Activated CD4-positive, alpha-beta T cell treated with anti-CD3 and anti-CD28 coated beads for 4 hours (primary cell): ENCODE results near the gene NRGN.

Experiments used
- DNase-seq, 2 donors: peaks; one replicate each; pipeline ENCODE4 v3.0.0-alpha.2; 2020

The NRGN gene

GRCh38 chr11:124742555-124742954, 2.8 kb downstream of the NRGN start:
- no peak for DNase-seq

- no peak for DNase-seq
Observed at GRCh38 chr11:124743050-124743449, 3.3 kb downstream of the NRGN start.

- DNase-seq, result no peak
Observed at GRCh38 chr11:124745270-124745834, 5.6 kb downstream of the NRGN start.

- DNase-seq, result peak in 1 of 2 donors; percentile 29
Observed at GRCh38 chr11:124745835-124746620, 6.3 kb downstream of the NRGN start.

- DNase-seq, result peak; percentile 75 to 79
Observed at GRCh38 chr11:124746621-124747243, 7.0 kb downstream of the NRGN start.

GRCh38 chr11:124747406-124748099, 7.8 kb downstream of the NRGN start:
- no peak for DNase-seq

GRCh38 chr11:124748100-124748418, 8.3 kb downstream of the NRGN start:
- no peak for DNase-seq

- no peak for DNase-seq
Observed at GRCh38 chr11:124748481-124749343, 9.0 kb downstream of the NRGN start.

- no peak for DNase-seq
Observed at GRCh38 chr11:124749912-124750311, 10.2 kb downstream of the NRGN start.

- DNase-seq, result no peak
Observed at GRCh38 chr11:124751391-124751740, 11.6 kb downstream of the NRGN start.

- DNase-seq, result no peak
Observed at GRCh38 chr11:124751741-124752470, 12.2 kb downstream of the NRGN start, which contains the start of gene VSIG2. Gene VSIG2, minus strand, starts transcription at chr11:124752255. Its CDS starts 118 bp downstream, at chr11:124752137.

- no peak for DNase-seq
Observed at GRCh38 chr11:124752471-124753102, 12.8 kb downstream of the NRGN start.

- no peak for DNase-seq
Observed at GRCh38 chr11:124753205-124753604, 13.5 kb downstream of the NRGN start.

- DNase-seq, result no peak
Observed at GRCh38 chr11:124753624-124754023, 13.9 kb downstream of the NRGN start.

GRCh38 chr11:124754309-124754708, 14.6 kb downstream of the NRGN start:
- no peak for DNase-seq

GRCh38 chr11:124754710-124755109, 15.0 kb downstream of the NRGN start:
- no peak for DNase-seq

- no peak for DNase-seq
Observed at GRCh38 chr11:124756033-124756752, 16.5 kb downstream of the NRGN start.

GRCh38 chr11:124756753-124757227, 17.0 kb downstream of the NRGN start:
- DNase-seq, result no peak

GRCh38 chr11:124757320-124757719, 17.6 kb downstream of the NRGN start:
- DNase-seq, result no peak
